HG02798 (cell line): Measurements from ENCODE around the gene PNMT.

Source experiments
- ATAC-seq: cut with Tn5 transposase; IDR thresholded peaks from one replicate; pipeline ENCODE4 v1.9.1; 2021; ENCODE audit warnings: mild to moderate bottlenecking; ENCODE audit not compliant: unreplicated experiment, poor library complexity

The PNMT gene

DNA sequence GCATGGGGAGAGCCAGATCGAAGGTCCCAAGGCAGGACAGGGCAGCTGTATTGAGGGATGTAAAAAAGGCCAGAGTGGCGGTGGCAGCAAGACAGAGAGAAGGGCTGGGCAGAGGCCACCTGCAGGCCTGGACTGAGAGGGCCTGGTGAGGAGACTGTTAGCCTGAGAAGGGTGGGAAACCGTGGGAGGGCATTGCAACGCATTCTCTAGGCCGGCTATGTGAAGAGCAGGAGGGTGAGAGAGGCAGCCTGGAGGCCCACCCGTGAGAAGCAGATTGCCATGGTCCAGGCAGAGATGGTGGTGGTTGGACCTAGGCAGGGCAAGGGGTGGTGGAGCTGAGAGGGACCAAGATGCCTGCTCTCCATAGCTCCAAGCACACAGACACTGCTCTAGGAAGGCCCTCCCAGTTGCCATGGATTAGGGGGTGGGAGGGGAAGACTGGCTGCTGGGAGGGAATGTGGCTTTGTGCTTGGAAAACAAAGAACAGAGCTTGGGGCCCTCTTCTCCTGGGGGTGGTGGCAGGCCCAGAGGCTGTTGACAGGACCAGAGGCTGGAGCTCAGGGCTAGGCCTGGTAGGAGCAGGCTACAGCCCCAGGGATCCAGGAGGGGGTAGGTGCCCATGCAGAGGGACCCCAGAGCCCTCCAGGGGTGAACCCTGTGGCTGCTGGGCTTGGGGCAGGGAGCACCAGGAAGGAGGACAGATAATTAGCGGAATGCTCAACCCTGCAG, 15.5 kb upstream of the PNMT start:
- ATAC-seq = no peak

DNA sequence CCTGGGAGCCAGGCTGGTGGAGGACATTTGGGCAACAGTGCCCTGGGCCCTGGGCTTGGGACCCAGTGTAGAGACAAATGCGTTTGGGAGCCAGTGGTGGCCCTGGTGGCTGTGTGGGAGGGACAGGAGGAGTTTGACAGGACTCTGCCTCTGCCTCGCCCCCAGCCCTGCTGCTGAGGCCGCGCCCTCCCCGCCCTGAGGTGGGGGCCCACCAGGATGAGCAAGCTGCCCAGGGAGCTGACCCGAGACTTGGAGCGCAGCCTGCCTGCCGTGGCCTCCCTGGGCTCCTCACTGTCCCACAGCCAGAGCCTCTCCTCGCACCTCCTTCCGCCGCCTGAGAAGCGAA, 15.0 kb upstream of the PNMT start:
- no peak for ATAC-seq

GRCh38 chr17:39653662-39654331, 14.5 kb upstream of the PNMT start:
- no peak for ATAC-seq

GRCh38 chr17:39655105-39655504, 13.1 kb upstream of the PNMT start:
- ATAC-seq = no peak

- no peak for ATAC-seq
Measured at GRCh38 chr17:39658346-39658745, 9.9 kb upstream of the PNMT start.

DNA sequence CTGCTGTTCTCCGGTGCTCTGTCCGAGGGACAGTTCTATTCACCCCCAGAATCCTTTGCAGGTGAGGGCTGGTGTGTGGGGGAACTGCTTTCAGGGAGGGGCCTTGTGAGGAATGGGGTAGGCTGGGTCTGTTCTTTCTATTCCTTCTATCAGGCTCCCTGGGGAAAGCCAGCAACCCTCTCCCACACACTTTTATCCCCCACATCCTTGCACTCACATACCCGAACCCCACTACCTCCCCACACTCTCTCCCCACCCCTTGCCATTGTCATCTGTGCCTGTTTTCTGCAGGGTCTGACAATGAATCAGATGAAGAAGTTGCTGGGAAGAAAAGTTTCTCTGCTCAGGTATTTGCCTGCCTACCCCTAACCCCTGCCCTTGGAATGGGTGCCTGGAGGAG, 9.5 kb upstream of the PNMT start:
- no peak for ATAC-seq

DNA sequence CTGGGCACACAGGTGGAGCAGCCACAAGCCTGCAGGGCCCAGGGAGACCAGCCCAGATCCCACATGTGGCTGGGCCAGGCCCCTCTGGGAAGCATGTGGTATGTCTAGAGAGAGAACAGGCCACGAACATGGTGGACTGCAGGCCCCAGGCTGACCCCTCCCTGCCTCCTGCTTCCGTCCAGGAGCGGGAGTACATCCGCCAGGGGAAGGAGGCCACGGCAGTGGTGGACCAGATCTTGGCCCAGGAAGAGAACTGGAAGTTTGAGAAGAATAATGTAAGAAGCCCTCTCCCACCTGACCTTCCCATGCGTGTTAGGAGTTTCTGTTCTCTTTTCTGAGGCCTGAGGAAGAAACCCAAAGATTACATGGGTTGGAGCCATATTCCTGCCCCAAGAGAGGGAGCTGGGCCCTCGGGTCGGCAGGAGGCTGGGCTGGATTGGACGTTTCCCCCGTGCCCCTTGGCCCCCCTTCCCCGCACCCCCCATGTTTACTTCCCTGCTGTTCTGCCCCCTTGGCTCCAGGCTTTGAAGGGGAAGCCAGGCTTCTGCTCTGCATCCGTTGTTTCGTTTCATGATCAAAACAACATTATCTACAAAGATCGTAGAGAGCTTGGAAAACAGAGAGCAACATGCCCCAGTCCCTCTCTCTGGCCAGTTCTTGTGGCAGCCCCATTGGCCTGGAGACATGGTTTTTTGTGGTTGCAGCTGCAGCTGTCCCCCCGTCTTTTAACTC, 8.8 kb upstream of the PNMT start:
- ATAC-seq = no peak

GRCh38 chr17:39660011-39660360, 8.3 kb upstream of the PNMT start:
- no peak for ATAC-seq

DNA sequence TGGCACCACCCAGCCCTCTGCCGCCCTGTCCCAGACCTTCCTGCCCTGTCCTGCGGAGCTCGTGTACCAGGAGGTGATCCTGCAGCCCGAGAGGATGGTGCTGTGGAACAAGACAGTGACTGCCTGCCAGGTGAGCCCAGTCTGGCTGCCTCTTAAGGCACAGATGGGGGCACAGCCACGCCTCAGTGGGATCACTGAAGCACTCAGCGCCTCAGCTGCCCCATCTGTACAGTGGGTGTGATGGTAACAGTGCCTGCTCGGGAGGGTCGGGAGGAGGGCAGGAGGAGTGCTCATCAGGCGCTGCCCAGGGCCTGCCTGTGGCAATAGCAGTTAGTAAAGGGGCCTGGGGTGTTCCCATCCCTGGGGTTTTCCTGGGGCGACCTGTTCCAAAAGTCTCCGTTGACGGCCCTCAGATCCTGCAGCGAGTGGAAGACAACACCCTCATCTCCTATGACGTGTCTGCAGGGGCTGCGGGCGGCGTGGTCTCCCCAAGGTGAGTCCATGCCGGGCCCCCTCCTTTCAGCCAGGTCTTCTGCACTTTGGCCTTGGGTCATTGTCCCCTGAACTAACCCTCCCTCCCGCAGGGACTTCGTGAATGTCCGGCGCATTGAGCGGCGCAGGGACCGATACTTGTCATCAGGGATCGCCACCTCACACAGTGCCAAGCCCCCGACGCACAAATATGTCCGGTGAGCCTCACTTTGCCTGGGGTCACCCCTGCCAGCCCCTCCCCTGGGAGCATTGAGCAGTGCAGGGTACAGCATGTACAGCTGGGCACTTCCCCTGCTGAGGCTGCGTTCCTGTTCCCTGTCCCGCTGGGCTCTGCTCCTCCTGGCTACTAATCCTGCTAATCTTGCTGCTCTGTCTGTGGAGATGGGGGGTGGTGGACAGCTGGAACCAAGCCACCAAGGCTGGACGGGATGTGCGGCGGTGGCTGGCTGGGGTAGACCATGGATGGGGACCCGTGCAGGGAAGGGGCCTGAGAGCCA, 7.6 kb upstream of the PNMT start:
- ATAC-seq = no peak

DNA sequence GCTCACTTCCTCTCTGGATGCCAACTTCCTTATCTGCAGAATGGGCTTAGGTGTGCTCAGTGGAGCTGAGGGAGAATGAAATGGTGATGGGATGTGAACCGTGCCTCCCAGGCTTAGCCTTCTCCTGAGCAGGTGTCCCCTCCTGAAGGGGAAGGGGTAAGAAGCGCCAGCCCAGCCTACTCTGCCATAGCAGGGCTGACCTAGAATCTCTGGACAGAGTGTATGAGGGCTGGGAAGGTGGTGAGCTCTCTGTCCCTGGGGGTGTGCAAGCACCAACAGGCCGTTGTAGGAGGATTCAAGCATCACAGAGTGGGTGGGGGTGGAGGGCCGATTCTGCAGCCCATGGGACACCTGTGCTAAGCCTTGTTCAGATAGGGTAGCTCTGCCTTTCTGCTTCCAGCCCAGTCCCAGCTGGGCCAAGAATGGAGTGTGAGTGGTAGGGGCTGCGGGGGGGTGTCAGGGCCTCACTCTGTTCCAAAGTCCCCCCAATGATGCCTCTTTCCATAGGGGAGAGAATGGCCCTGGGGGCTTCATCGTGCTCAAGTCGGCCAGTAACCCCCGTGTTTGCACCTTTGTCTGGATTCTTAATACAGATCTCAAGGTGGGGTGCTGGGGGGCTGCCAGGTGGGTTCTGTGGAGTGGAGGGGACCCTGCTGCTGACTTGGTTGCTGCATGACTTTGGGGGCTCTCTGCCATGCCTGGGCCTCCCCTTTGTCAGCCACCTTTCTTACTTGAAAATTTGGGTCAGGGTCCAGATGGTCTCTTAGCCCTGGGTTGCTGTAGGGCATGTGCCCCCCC, 6.3 kb upstream of the PNMT start:
- ATAC-seq = no peak

DNA sequence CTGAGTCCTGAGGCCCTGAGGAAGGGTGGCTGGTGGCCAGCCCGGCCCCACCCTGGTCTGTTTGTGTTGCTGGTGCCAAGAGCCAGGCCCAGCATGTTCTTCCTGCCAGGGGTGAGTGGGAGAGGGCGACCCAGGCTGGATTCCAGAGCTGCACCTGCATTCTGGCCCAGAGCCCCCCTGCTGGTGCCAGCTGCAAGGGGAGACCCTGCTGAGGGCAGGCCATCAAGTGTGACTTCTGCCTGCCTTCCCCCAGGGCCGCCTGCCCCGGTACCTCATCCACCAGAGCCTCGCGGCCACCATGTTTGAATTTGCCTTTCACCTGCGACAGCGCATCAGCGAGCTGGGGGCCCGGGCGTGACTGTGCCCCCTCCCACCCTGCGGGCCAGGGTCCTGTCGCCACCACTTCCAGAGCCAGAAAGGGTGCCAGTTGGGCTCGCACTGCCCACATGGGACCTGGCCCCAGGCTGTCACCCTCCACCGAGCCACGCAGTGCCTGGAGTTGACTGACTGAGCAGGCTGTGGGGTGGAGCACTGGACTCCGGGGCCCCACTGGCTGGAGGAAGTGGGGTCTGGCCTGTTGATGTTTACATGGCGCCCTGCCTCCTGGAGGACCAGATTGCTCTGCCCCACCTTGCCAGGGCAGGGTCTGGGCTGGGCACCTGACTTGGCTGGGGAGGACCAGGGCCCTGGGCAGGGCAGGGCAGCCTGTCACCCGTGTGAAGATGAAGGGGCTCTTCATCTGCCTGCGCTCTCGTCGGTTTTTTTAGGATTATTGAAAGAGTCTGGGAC, 5.5 kb upstream of the PNMT start:
- no peak for ATAC-seq

DNA sequence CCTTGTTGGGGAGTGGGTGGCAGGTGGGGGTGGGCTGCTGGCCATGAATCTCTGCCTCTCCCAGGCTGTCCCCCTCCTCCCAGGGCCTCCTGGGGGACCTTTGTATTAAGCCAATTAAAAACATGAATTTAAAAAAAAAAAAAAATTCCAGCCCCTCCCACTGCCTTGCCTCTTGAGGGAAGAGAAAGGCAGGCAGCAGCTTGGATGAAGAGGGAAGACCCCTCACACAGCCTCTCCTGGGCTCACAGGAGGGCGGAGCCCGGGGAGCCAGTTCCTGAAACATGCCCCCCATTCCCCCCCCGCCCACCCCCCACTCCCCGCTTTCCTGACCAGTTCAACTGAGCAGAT, 4.9 kb upstream of the PNMT start:
- ATAC-seq = no peak

- ATAC-seq = no peak
Measured at GRCh38 chr17:39663688-39664580, 4.3 kb upstream of the PNMT start.

DNA sequence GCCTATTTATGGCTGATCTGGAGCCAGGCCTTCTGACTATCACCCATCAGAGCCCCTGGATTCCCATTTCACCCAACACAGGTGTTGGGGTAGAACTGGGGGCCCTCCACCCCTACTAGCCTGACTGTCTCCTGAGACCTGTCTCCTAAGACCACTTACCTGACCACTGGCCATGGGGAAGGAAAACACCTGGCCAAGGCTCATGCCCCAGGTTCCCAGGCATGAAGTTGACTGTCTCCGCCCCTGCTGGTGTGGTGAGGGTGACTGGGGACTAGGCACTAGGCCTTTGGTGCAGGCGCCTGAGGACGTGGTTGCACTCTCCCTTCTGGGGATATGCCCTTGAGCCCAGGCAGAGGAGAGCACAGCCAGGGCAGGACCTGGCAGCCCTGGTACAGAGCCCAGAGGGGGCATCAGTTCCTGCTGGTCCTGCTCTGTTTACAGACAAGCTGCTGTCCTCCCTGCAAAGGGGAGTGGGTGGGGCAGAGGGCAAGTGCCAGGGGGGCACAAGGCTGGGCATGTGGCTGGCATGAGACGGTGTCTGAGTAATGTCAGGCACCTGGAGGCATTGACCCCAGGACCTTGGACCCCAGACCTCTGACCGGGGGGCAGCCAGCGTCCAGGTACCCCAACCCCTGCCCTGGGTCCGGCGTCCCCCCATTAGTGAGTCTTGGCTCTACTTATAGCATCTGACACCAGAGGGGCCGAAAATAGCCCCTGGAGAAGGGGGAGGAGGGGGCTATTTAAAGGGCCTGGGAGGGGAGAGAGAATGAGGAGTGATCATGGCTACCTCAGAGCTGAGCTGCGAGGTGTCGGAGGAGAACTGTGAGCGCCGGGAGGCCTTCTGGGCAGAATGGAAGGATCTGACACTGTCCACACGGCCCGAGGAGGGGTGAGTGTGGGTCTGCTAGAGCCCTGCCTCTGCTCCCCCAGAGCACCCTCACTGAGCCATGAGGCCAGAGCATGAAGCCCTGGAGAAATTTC, 3.4 kb upstream of the PNMT start, which contains the start of gene TCAP:
Gene TCAP (plus strand): TSS at position 769 of the 981 bp plus-strand sequence. CDS start 11 bp downstream, at position 780.
- ATAC-seq = no peak

DNA sequence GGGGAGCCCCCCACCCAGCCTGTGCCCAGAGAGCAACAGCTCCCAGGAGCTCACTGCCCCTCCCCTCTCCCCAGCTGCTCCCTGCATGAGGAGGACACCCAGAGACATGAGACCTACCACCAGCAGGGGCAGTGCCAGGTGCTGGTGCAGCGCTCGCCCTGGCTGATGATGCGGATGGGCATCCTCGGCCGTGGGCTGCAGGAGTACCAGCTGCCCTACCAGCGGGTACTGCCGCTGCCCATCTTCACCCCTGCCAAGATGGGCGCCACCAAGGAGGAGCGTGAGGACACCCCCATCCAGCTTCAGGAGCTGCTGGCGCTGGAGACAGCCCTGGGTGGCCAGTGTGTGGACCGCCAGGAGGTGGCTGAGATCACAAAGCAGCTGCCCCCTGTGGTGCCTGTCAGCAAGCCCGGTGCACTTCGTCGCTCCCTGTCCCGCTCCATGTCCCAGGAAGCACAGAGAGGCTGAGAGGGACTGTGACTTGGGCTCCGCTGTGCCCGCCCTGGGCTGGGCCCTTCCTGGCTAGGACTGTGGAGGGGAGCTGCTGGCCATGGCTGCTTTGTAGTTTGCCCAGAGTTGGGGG, 2.5 kb upstream of the PNMT start:
- no peak for ATAC-seq

DNA sequence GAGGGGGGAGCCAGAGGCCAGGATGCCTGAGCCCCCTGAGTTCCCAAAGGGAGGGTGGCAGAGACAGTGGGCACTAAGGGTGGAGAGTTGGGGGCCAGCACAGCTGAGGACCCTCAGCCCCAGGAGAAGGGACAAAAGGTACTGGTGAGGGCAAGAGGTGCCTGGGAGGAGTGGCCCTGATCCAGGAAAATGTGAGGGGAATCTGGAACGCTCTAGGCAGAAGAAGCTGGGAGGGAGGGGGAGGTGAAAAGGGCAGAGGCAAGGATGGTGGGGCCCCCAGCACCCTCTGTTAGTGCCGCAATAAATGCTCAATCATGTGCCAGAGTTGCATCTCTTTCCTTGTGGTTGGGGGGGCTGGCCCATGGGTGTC, 2.0 kb upstream of the PNMT start:
- no peak for ATAC-seq
